HEK293 (cell line): Measurements from ENCODE around the gene TSPAN14.
A peak's percentile ranks its signal among the peaks of the same experiment; 100 is the strongest.

ENCODE experiments used
- CTCF ChIA-PET: fragments of 350-600 bp; formaldehyde crosslinking; extraction: SDS; loops from one replicate; lab custom pipeline; 2021; ENCODE audit warnings: antibody characterized with exemption; lab: Yijun Ruan, JAX
- POLR2A ChIA-PET: fragments of 300-600 bp; formaldehyde crosslinking; extraction: SDS; loops from one replicate; lab custom pipeline; 2020; ENCODE audit warnings: antibody characterized with exemption, inconsistent platforms; lab: Yijun Ruan, JAX
- H3K27ac ChIP-seq: fragments of 200-500 bp; sonication (Bioruptor generic); 2 replicates; pipeline ENCODE4 v1.5.1; 2014; ENCODE audit warnings: low read depth, low read length, control low read depth, inconsistent platforms; ENCODE audit errors: extremely low read depth
- H3K36me3 ChIP-seq, 2 experiments: fragments of 200-500 bp in 1 of 2; sonication (Bioruptor generic) in 1 of 2; 1 replicate in 1 of 2; 2 replicates in 1 of 2; pipeline ENCODE4 v1.5.1; 2014 to 2017; ENCODE audit warnings: inconsistent platforms in 2 of 2, low read length in 2 of 2; ENCODE audit not compliant: control insufficient read depth in 2 of 2, insufficient read depth in 1 of 2
- H3K4me1 ChIP-seq: fragments of 200-500 bp; sonication (Bioruptor generic); 2 replicates; pipeline ENCODE4 v1.5.1; 2014; ENCODE audit warnings: mild to moderate bottlenecking, low read length, inconsistent platforms; ENCODE audit not compliant: control insufficient read depth, insufficient read depth
- H3K4me3 ChIP-seq: 2 replicates; pipeline ENCODE4 v1.5.1; 2011; ENCODE audit warnings: low read depth, mild to moderate bottlenecking, control low read depth, low read length, moderate library complexity
- H3K9me3 ChIP-seq: fragments of 200-500 bp; sonication (Bioruptor generic); 2 replicates; pipeline ENCODE4 v1.5.1; 2014; ENCODE audit warnings: low read depth, low read length, inconsistent platforms; ENCODE audit not compliant: control insufficient read depth, insufficient read depth
- BCL11A ChIP-seq: fragments of 450-650 bp; formaldehyde crosslinking; IDR thresholded peaks from 2 replicates; pipeline ENCODE4 v1.5.1; 2016; ENCODE audit warnings: low read depth, missing biosample characterization, missing genetic modification characterization
- EGR2 ChIP-seq: fragments of 450-650 bp; formaldehyde crosslinking; IDR thresholded peaks from 2 replicates; pipeline ENCODE4 v1.5.1; 2016; ENCODE audit warnings: low read depth, missing biosample characterization, missing genetic modification characterization
- GLIS1 ChIP-seq: fragments of 450-650 bp; formaldehyde crosslinking; IDR thresholded peaks from 2 replicates; pipeline ENCODE4 v1.5.1; 2016; ENCODE audit warnings: missing biosample characterization, missing genetic modification characterization
- GLIS2 ChIP-seq: fragments of 450-650 bp; formaldehyde crosslinking; IDR thresholded peaks from 2 replicates; pipeline ENCODE4 v1.5.1; 2016; ENCODE audit warnings: missing biosample characterization, missing genetic modification characterization
- KLF1 ChIP-seq: fragments of 450-650 bp; formaldehyde crosslinking; IDR thresholded peaks from 2 replicates; pipeline ENCODE4 v1.5.1; 2016; ENCODE audit warnings: missing biosample characterization, missing genetic modification characterization
- KLF10 ChIP-seq: fragments of 450-650 bp; IDR thresholded peaks from 2 replicates; pipeline ENCODE4 v1.5.1; 2018; ENCODE audit warnings: missing biosample characterization, mild to moderate bottlenecking, missing genetic modification characterization
- KLF9 ChIP-seq: fragments of 450-650 bp; formaldehyde crosslinking; IDR thresholded peaks from 2 replicates; pipeline ENCODE4 v1.5.1; 2016; ENCODE audit warnings: missing biosample characterization, missing genetic modification characterization, low read depth
- SALL2 ChIP-seq: fragments of 450-650 bp; formaldehyde crosslinking; IDR thresholded peaks from 2 replicates; pipeline ENCODE4 v1.5.0; 2017; ENCODE audit warnings: missing biosample characterization, mild to moderate bottlenecking, missing genetic modification characterization, borderline replicate concordance
- SP2 ChIP-seq: fragments of 450-650 bp; formaldehyde crosslinking; IDR thresholded peaks from 2 replicates; pipeline ENCODE4 v1.5.1; 2016; ENCODE audit warnings: missing biosample characterization, missing genetic modification characterization
- SP3 ChIP-seq: fragments of 450-650 bp; formaldehyde crosslinking; IDR thresholded peaks from 2 replicates; pipeline ENCODE4 v1.5.1; 2016; ENCODE audit warnings: missing biosample characterization, missing genetic modification characterization
- ZBTB20 ChIP-seq: fragments of 450-650 bp; formaldehyde crosslinking; IDR thresholded peaks from 2 replicates; pipeline ENCODE4 v1.5.1; 2016; ENCODE audit warnings: missing biosample characterization, missing genetic modification characterization
- ZBTB8A ChIP-seq: fragments of 450-650 bp; formaldehyde crosslinking; IDR thresholded peaks from 2 replicates; pipeline ENCODE4 v1.5.1; 2016; ENCODE audit warnings: missing biosample characterization, missing genetic modification characterization
- ZEB2 ChIP-seq: fragments of 450-650 bp; formaldehyde crosslinking; IDR thresholded peaks from 2 replicates; pipeline ENCODE4 v1.5.1; 2016; ENCODE audit warnings: missing biosample characterization, missing genetic modification characterization
- ZFHX2 ChIP-seq: fragments of 450-650 bp; formaldehyde crosslinking; conservative IDR thresholded peaks from 2 replicates; pipeline ENCODE4 v1.5.1; 2016; ENCODE audit warnings: missing biosample characterization, missing genetic modification characterization
- ZFP69B ChIP-seq: fragments of 450-650 bp; formaldehyde crosslinking; IDR thresholded peaks from 2 replicates; pipeline ENCODE4 v1.5.1; 2016; ENCODE audit warnings: missing biosample characterization, missing genetic modification characterization
- ZIC2 ChIP-seq: fragments of 450-650 bp; formaldehyde crosslinking; IDR thresholded peaks from 2 replicates; pipeline ENCODE4 v1.5.1; 2016; ENCODE audit warnings: missing biosample characterization, missing genetic modification characterization
- ZNF184 ChIP-seq: fragments of 450-650 bp; IDR thresholded peaks from 2 replicates; pipeline ENCODE4 v1.5.1; 2018; ENCODE audit warnings: missing biosample characterization, mild to moderate bottlenecking, missing genetic modification characterization
- ZNF335 ChIP-seq: fragments of 450-650 bp; formaldehyde crosslinking; conservative IDR thresholded peaks from 2 replicates; pipeline ENCODE4 v1.5.1; 2016; ENCODE audit warnings: missing biosample characterization, missing genetic modification characterization
- ZNF341 ChIP-seq: fragments of 450-650 bp; formaldehyde crosslinking; IDR thresholded peaks from 2 replicates; pipeline ENCODE4; 2016; ENCODE audit warnings: low read depth, missing biosample characterization, missing genetic modification characterization
- ZNF423 ChIP-seq: fragments of 450-650 bp; formaldehyde crosslinking; IDR thresholded peaks from 2 replicates; pipeline ENCODE4 v1.5.1; 2016; ENCODE audit warnings: missing biosample characterization, missing genetic modification characterization
- ZNF600 ChIP-seq: fragments of 450-650 bp; formaldehyde crosslinking; IDR thresholded peaks from 2 replicates; pipeline ENCODE4 v1.5.1; 2016; ENCODE audit warnings: missing biosample characterization, missing genetic modification characterization
- ZNF658 ChIP-seq: fragments of 450-650 bp; formaldehyde crosslinking; IDR thresholded peaks from 2 replicates; pipeline ENCODE4; 2016; ENCODE audit warnings: missing biosample characterization, missing genetic modification characterization
- ZNF660 ChIP-seq: fragments of 450-650 bp; IDR thresholded peaks from 2 replicates; pipeline ENCODE4 v1.5.1; 2018; ENCODE audit warnings: missing biosample characterization, mild to moderate bottlenecking, missing genetic modification characterization
- ZNF768 ChIP-seq: fragments of 450-650 bp; formaldehyde crosslinking; IDR thresholded peaks from 2 replicates; pipeline ENCODE4 v1.5.1; 2018; ENCODE audit warnings: missing biosample characterization, mild to moderate bottlenecking, missing genetic modification characterization
- TF ChIP-seq, protein P1 (sequence below): fragments of 450-650 bp; formaldehyde crosslinking; IDR thresholded peaks from 2 replicates; pipeline ENCODE4 v1.5.1; 2017; ENCODE audit warnings: missing biosample characterization, missing genetic modification characterization
- TF ChIP-seq, protein P2 (sequence below): fragments of 450-650 bp; formaldehyde crosslinking; IDR thresholded peaks from 2 replicates; pipeline ENCODE4 v1.5.1; 2016; ENCODE audit warnings: missing biosample characterization, missing genetic modification characterization
- TF ChIP-seq, protein P3 (sequence below): fragments of 450-650 bp; formaldehyde crosslinking; IDR thresholded peaks from 2 replicates; pipeline ENCODE4 v1.5.1; 2016; ENCODE audit warnings: missing biosample characterization, missing genetic modification characterization
- TF ChIP-seq, protein P4 (sequence below): fragments of 450-650 bp; formaldehyde crosslinking; IDR thresholded peaks from 2 replicates; pipeline ENCODE4 v1.5.1; 2016; ENCODE audit warnings: missing biosample characterization, missing genetic modification characterization
- TF ChIP-seq, protein P5 (sequence below): fragments of 450-650 bp; formaldehyde crosslinking; optimal IDR thresholded peaks from 2 replicates; pipeline ENCODE3; 2016; ENCODE audit warnings: missing biosample characterization, mild to moderate bottlenecking, missing genetic modification characterization

The TSPAN14 gene

DNA sequence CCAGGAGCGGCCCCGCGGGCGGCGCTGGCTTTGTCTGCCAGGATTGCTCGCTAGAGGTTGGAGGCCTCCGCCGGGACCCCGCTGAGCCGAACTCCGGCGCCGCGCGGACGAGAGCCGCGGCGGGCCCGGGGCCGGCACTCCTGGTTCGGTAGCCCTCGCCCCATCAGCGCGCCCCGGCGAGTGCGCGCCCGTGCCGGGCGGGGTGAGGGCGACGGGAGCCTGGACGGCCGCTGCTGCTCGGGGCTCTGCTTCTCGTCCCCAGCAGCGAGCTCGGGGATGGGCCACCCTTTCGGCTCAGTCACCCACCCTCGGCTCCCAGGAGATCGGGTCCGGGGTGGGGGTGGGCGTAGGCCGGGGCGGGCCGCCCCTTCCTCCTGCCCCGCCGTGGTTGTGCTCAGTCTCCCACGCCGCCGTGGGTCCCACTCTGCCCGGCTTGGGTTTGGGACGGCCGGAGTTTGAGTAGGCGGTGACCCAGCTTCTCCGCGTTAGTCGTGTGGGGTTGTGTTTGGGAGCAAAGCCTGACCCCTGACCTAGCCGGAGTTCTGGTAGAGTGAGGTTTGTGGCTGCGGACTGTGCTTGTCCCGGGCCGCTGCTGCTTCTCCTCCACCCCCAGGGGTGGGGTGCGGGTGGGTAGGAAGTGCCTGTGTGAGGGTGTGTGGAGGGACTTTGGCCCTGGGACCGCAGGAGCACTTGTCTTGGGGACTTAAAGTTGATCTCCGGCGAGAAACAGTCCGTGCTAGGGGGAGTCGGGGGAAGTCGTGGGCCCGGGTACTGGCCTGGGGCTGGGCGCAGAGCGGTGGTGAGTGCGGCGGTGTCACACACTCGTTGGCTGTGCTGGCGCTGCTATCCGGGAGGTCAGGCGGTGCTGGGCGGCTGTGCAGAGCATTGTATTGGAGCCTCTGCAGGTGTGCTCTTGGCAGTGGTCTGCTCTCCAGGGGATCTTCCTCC is 677 bp downstream of the TSPAN14 start:
- H3K4me3 ChIP-seq: peak overlapping the region; percentile 71
- no peaks in the 10 kb centered on the region for H3K9me3 ChIP-seq
- 0 out of 2 replicates have a peak, but pooled peaks have one; percentile 13 for TF ChIP-seq ZNF423 (tag by site-specific recombination)
- peak; percentile 47 for TF ChIP-seq ZNF660 (tag by site-specific recombination)
- TF ChIP-seq, protein P1, sequence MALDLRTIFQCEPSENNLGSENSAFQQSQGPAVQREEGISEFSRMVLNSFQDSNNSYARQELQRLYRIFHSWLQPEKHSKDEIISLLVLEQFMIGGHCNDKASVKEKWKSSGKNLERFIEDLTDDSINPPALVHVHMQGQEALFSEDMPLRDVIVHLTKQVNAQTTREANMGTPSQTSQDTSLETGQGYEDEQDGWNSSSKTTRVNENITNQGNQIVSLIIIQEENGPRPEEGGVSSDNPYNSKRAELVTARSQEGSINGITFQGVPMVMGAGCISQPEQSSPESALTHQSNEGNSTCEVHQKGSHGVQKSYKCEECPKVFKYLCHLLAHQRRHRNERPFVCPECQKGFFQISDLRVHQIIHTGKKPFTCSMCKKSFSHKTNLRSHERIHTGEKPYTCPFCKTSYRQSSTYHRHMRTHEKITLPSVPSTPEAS (tag by site-specific recombination): no peak
- peak; percentile 6; the same call in 1 of the 2 replicates for TF ChIP-seq KLF9 (tag by site-specific recombination)
- 0 out of 2 replicates have a peak, but pooled peaks have one; percentile 44 for TF ChIP-seq KLF10 (tag by site-specific recombination)
- TF ChIP-seq ZIC2 (tag by site-specific recombination): peak; percentile 74
- peak; percentile 80 for TF ChIP-seq EGR2 (tag by site-specific recombination)
- TF ChIP-seq, protein P2, sequence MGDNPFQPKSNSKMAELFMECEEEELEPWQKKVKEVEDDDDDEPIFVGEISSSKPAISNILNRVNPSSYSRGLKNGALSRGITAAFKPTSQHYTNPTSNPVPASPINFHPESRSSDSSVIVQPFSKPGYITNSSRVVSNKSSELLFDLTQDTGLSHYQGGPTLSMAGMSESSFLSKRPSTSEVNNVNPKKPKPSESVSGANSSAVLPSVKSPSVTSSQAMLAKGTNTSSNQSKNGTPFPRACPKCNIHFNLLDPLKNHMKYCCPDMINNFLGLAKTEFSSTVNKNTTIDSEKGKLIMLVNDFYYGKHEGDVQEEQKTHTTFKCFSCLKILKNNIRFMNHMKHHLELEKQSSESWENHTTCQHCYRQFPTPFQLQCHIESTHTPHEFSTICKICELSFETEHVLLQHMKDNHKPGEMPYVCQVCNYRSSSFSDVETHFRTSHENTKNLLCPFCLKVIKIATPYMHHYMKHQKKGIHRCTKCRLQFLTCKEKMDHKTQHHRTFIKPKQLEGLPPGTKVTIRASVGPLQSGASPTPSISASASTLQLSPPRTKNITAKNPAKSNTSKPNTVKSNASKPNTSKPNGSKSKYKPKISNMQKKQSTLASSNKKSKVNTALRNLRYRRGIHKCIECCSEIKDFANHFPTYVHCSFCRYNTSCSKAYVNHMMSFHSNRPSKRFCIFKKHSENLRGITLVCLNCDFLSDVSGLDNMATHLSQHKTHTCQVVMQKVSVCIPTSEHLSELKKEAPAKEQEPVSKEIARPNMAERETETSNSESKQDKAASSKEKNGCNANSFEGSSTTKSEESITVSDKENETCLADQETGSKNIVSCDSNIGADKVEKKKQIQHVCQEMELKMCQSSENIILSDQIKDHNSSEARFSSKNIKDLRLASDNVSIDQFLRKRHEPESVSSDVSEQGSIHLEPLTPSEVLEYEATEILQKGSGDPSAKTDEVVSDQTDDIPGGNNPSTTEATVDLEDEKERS (tag by site-specific recombination): no peak
- TF ChIP-seq ZBTB8A (tag by site-specific recombination): peak; percentile 43
- TF ChIP-seq SP2: peak; percentile 4; the same call in 1 of the 2 replicates
- TF ChIP-seq ZFP69B (tag by site-specific recombination): peak; percentile 44; the same call in 1 of the 2 replicates
- peak; percentile 60 for TF ChIP-seq GLIS2
- TF ChIP-seq ZNF658 (tag by site-specific recombination): no peak
- TF ChIP-seq ZNF768 (tag by site-specific recombination): no peak
- TF ChIP-seq, protein P3, sequence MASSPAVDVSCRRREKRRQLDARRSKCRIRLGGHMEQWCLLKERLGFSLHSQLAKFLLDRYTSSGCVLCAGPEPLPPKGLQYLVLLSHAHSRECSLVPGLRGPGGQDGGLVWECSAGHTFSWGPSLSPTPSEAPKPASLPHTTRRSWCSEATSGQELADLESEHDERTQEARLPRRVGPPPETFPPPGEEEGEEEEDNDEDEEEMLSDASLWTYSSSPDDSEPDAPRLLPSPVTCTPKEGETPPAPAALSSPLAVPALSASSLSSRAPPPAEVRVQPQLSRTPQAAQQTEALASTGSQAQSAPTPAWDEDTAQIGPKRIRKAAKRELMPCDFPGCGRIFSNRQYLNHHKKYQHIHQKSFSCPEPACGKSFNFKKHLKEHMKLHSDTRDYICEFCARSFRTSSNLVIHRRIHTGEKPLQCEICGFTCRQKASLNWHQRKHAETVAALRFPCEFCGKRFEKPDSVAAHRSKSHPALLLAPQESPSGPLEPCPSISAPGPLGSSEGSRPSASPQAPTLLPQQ (tag by site-specific recombination): peak; percentile 37
- no peak for TF ChIP-seq ZNF184 (tag by site-specific recombination)
- TF ChIP-seq ZNF335 (tag by site-specific recombination): peak; percentile 46
- TF ChIP-seq, protein P4, sequence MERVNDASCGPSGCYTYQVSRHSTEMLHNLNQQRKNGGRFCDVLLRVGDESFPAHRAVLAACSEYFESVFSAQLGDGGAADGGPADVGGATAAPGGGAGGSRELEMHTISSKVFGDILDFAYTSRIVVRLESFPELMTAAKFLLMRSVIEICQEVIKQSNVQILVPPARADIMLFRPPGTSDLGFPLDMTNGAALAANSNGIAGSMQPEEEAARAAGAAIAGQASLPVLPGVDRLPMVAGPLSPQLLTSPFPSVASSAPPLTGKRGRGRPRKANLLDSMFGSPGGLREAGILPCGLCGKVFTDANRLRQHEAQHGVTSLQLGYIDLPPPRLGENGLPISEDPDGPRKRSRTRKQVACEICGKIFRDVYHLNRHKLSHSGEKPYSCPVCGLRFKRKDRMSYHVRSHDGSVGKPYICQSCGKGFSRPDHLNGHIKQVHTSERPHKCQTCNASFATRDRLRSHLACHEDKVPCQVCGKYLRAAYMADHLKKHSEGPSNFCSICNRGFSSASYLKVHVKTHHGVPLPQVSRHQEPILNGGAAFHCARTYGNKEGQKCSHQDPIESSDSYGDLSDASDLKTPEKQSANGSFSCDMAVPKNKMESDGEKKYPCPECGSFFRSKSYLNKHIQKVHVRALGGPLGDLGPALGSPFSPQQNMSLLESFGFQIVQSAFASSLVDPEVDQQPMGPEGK (tag by site-specific recombination): peak; percentile 48; the same call in 1 of the 2 replicates
- TF ChIP-seq, protein P5, sequence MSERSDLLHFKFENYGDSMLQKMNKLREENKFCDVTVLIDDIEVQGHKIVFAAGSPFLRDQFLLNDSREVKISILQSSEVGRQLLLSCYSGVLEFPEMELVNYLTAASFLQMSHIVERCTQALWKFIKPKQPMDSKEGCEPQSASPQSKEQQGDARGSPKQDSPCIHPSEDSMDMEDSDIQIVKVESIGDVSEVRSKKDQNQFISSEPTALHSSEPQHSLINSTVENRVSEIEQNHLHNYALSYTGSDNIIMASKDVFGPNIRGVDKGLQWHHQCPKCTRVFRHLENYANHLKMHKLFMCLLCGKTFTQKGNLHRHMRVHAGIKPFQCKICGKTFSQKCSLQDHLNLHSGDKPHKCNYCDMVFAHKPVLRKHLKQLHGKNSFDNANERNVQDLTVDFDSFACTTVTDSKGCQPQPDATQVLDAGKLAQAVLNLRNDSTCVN: peak; percentile 57
- TF ChIP-seq ZFHX2 (tag by site-specific recombination): peak; percentile 90
- peak; percentile 50 for TF ChIP-seq ZNF341 (tag by site-specific recombination)
- TF ChIP-seq ZEB2 (tag by site-specific recombination): no peak
- TF ChIP-seq GLIS1 (tag by site-specific recombination): peak; percentile 99
- no peak for TF ChIP-seq BCL11A (tag by site-specific recombination)
- peak; percentile 87 for TF ChIP-seq ZBTB20 (tag by site-specific recombination)
- peak; percentile 83 for TF ChIP-seq ZNF600 (tag by site-specific recombination)
- TF ChIP-seq SALL2 (tag by site-specific recombination): no peak
- TF ChIP-seq KLF1 (tag by site-specific recombination): peak; percentile 74
- peak; percentile 33; the same call in 1 of the 2 replicates for TF ChIP-seq SP3
- TF ChIP-seq, all 188 proteins: peak for 21
- ChIA-PET POLR2A (interaction anchor here (1.2 kb wide), 1 partner anchor 51 kb away, joined by 3 read pairs; no protein-coding TSS in a partner anchor), CTCF (no interaction called here)
- peak overlapping the region; percentile 74; the same call in 1 of the 2 replicates for H3K27ac ChIP-seq
- H3K4me1 ChIP-seq: no peaks in the 10 kb centered on the region; the same call in 1 of the 2 replicates
- H3K36me3 ChIP-seq: no peaks in the 10 kb centered on the region
